PC-9 (cell line): ENCODE results near the gene BMI1.

Experiments used
- CTCF ChIP-seq: fragments of 200-600 bp; sonication (generic); conservative IDR thresholded peaks from 2 replicates; pipeline ENCODE4 v1.6.1; 2017; ENCODE audit warnings: mixed run types, antibody characterized with exemption, mild to moderate bottlenecking, moderate library complexity
- EZH2 ChIP-seq: fragments of 200-600 bp; sonication (generic); IDR thresholded peaks from 2 replicates; pipeline ENCODE4 v1.8.0; 2017; ENCODE audit warnings: antibody characterized with exemption, low read depth

- TF ChIP-seq CTCF (no peak), EZH2 (no peak)
Measured at GRCh38 chr10:22374489-22375126, 53.7 kb downstream of the BMI1 start.
